ENCODE measurements around the gene RNASE7. TPM values are rescaled to one million over a fixed set of nuclear protein-coding genes. Genes with fewer than 3 reads are reported as not detected.

The RNASE7 gene
- 19.9 and 33.8 TPM in 2 replicates for total RNA-seq

GRCh38 chr14:21041676-21042433, at the start of gene RNASE7:
RNASE7 (plus strand) TSS chr14:21042362; CDS start chr14:21042993, 631 bp downstream.

GRCh38 chr14:20998674-20999366, 43.3 kb upstream of the RNASE7 start, which contains the start of gene SLC39A2:
SLC39A2 (plus strand) TSS chr14:20999293; CDS start chr14:20999447, 154 bp downstream.

DNA sequence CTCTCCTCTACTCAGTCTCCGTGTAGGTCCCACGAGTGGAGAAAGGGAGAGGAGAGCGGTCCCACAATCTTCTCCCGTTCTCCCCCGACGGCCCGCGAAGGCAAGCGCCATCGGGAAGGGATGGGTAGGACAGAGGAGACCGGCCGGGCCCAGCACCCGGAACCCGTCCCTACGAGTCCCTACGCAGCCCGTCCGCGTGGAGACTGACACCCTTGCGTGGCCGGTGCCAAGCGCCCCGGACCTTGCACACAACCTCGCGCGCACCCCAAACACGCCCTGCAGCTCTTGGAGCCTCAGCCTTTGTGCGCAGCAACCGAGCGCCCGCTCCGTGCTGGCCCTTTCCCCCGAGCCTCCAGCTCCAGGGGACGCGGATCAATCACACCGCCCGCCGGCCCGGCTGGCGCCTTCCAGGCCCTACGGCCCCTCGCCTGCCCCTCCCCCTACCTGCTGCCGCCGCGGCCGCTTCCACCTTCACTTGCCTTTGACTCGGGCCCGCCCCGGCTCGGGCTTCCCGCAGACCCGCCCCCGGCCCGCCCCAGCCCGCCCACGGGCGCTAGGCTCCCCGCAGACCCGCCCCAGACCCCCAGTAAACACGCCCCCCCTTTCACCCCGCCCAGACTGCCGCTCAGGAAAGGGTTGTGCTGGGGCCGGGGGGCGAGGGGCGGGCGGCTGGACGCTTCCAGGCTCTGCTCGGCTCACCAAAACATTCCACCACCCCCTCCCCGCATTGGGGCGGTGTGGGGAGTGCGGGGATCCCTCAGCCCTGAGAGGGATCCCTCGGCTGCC, 17.4 kb upstream of the RNASE7 start, which contains the start of gene NDRG2:
Gene NDRG2 (minus strand): TSS at position 477 of the 786 bp plus-strand sequence. CDS start 1,746 bp downstream, outside the sequence.

GRCh38 chr14:21029917-21030316, 12.2 kb upstream of the RNASE7 start, which contains the start of gene TPPP2:
TPPP2 (plus strand) TSS chr14:21030217; CDS start chr14:21030582, 365 bp downstream.

GRCh38 chr14:21034707-21035106, 7.5 kb upstream of the RNASE7 start, which contains the start of gene RNASE13:
RNASE13 (minus strand) TSS chr14:21034807; CDS start chr14:21034288, 519 bp downstream.

DNA sequence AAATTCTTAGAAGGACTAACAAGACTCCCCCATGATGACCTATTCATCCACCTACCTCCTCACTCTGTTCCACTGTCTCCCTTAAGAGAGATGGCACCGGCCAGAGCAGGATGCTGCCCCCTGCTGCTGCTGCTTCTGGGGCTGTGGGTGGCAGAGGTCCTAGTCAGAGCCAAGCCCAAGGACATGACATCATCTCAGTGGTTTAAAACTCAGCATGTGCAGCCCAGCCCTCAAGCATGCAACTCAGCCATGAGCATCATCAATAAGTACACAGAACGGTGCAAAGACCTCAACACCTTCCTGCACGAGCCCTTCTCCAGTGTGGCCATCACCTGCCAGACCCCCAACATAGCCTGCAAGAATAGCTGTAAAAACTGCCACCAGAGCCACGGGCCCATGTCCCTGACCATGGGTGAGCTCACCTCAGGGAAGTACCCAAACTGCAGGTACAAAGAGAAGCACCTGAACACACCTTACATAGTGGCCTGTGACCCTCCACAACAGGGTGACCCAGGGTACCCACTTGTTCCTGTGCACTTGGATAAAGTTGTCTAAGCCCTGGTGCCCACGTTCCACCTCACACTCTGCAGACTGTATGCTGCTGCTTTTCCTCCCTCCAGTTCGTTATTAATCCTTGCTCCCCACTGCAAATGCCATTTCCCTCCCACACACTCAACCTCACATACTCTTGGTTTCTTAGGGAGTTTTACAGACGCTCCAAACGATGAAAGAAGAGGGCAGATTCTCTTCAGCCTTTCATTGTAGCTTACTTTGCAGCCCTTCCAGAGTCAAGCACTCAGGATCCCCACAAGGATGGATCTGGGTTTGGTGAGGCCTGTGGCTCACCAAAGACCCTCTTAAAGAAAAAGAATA, 15.9 kb downstream of the RNASE7 start, which contains the start of gene RNASE8:
Gene RNASE8 (plus strand): TSS at position 20 of the 873 bp plus-strand sequence. CDS start 71 bp downstream, at position 91.

GRCh38 chr14:21070083-21070609, 28.0 kb downstream of the RNASE7 start, which contains the start of gene ARHGEF40:
ARHGEF40 (plus strand) TSS chr14:21070304; CDS start chr14:21070397, 93 bp downstream.

Other genes starting within 250 kb of the RNASE7 start
- not detected in 2 replicates for gene RNASE1, start 239.5 kb upstream of the RNASE7 start, total RNA-seq
- gene RNASE3, start 151.0 kb upstream of the RNASE7 start, total RNA-seq = not detected in 2 replicates
- not detected in 2 replicates for gene RNASE2, start 86.9 kb upstream of the RNASE7 start, total RNA-seq
- gene METTL17, start 52.4 kb upstream of the RNASE7 start, total RNA-seq = 37.7 and 51.3 TPM in 2 replicates
- 0.64 and 1.0 TPM in 2 replicates for gene SLC39A2, start 43.1 kb upstream of the RNASE7 start, total RNA-seq
- 15.4 and 33.4 TPM in 2 replicates for gene NDRG2, start 17.3 kb upstream of the RNASE7 start, total RNA-seq
- not detected in 2 replicates for gene TPPP2, start 12.1 kb upstream of the RNASE7 start, total RNA-seq
- gene RNASE13, start 7.6 kb upstream of the RNASE7 start, total RNA-seq = not detected in 2 replicates
- not detected in 2 replicates for gene RNASE8, start 15.5 kb downstream of the RNASE7 start, total RNA-seq
- gene ARHGEF40, start 27.9 kb downstream of the RNASE7 start, total RNA-seq = 4.1 and 20.6 TPM in 2 replicates
- 15.4 and 18.2 TPM in 2 replicates for gene ZNF219, start 56.3 kb downstream of the RNASE7 start, total RNA-seq
- under 0.01 and 0.28 TPM in 2 replicates for gene TMEM253, start 58.7 kb downstream of the RNASE7 start, total RNA-seq
- not detected in 2 replicates for gene OR5AU1, start 113.7 kb downstream of the RNASE7 start, total RNA-seq
- 641 and 1,200 TPM in 2 replicates for gene HNRNPC, start 227.1 kb downstream of the RNASE7 start, total RNA-seq
- gene RPGRIP1, start 237.7 kb downstream of the RNASE7 start, total RNA-seq = not detected in 2 replicates

Data from nasal cavity respiratory epithelium epithelial cell of viscerocranial mucosa (primary cell).